Measurements from ENCODE around the gene VAV3.

GRCh38 chr1:107633596-107633995 is 331.4 kb downstream of the VAV3 start:
- TF ChIP-seq CTCF (IDR thresholded peaks at IDR 0.05 in 2 of 3, conservative IDR thresholded peaks at IDR 0.05 in 1 of 3; ENCODE audit: control insufficient read depth in 2 of 3, extremely low read depth in 1 of 3, insufficient read depth in 1 of 3, low read depth in 3 of 3, low read length in 3 of 3) (no peak), BRCA1 (IDR thresholded peaks at IDR 0.05; ENCODE audit: low read depth, low read length) (no peak), POLR2AphosphoS5 (IDR thresholded peaks at IDR 0.05; ENCODE audit: low read length) (no peak), PKNOX1 (IDR thresholded peaks at IDR 0.05) (no peak), MYC (IDR thresholded peaks at IDR 0.05; ENCODE audit: insufficient read depth, insufficient read length, insufficient replicate concordance, low read length, severe bottlenecking) (no peak), PBX3 (IDR thresholded peaks at IDR 0.05; ENCODE audit: insufficient replicate concordance, low read depth, low read length) (no peak), ZBTB33 (IDR thresholded peaks at IDR 0.05) (no peak), ELK1 (IDR thresholded peaks at IDR 0.05; ENCODE audit: low read depth, low read length) (no peak), MXI1 (IDR thresholded peaks at IDR 0.05; ENCODE audit: low read depth, low read length) (no peak), POLR2A (IDR thresholded peaks at IDR 0.05; ENCODE audit: low read depth, low read length) (no peak), ATF2 (IDR thresholded peaks at IDR 0.05; ENCODE audit: low read length) (no peak), NFYB (IDR thresholded peaks at IDR 0.05; ENCODE audit: insufficient read depth, low read depth, low read length) (no peak)

All from GM12878 (cell line).